ENCODE results near the gene MZB1.

Gene MZB1

DNA sequence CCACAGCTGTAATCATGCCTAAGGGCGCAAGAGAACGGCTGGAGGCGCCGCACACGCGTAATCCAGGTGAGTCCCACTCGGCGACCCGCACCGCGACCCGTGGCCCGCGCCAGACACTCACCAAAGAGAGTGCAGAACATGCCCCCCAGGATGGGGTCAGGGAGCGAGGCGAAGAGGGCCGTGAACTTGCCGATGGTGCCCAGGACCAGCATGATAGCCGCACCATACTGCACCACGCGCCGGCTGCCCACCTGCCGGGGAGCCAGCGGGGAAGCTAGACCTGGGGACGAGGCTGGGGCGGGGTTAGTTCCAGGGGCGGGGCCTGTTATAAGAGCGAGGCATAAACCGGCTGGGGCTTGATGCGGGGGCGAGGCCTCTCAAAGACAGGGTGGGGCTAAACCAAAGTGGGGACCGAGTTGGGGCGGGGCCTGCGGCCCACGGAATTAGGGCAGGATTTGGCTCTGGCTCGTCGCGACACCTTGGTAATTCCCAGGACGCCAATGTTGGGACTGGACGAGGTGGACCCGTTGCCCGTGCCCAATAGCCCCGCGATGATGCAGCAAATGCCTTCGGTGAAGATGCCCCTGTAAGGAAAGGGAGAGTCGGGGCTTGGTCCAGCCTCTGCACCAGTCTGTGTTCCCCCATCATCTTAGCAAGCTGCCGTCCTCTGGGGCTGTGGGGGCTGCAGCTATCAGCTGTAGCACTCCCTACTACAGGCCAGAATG is 11.4 kb downstream of the MZB1 start:
- no CpG with 5 or more reads among the region's 47 CpGs for WGBS, 2 donors (ENCODE audit: extremely low coverage in 2 of 2, insufficient read length in 2 of 2, insufficient replicate concordance in 1 of 2)
- H3K4me1 ChIP-seq (ENCODE audit: control insufficient read depth in 2 of 2, insufficient read depth in 1 of 2, low read depth in 1 of 2, low read length in 2 of 2), result peaks cover 0 to 2% of the 10 kb centered on the region in 2 donors

GRCh38 chr5:139377226-139377625 is 12.5 kb downstream of the MZB1 start:
- Histone ChIP-seq H3K27ac (replicated peaks; ENCODE audit: low read length) (no peak overlapping the region), H3K79me1 (ENCODE audit: low read depth, low read length) (peaks cover 8% of the 10 kb centered on the region), H3K18ac (ENCODE audit: low read length) (no peak overlapping the region), H2BK5ac (ENCODE audit: low read length) (no peak overlapping the region), H3K14ac (ENCODE audit: low read length) (no peak overlapping the region), H4K8ac (ENCODE audit: low read depth, low read length) (no peak overlapping the region), H2BK120ac (ENCODE audit: low read depth, low read length) (no peak overlapping the region), H3K36me3 (replicated peaks in 1 of 2; ENCODE audit: control insufficient read depth in 2 of 2, insufficient read depth in 2 of 2, low read length in 2 of 2) (peaks cover 6 to 16% of the 10 kb centered on the region in 2 donors), H2AFZ (ENCODE audit: low read length) (no peak overlapping the region), H3K23ac (ENCODE audit: low read depth, low read length, poor library complexity) (no peak overlapping the region), H3K4me2 (ENCODE audit: insufficient read depth, low read length, poor library complexity, severe bottlenecking) (no peak overlapping the region), H3K4me1 (ENCODE audit: control insufficient read depth in 2 of 2, insufficient read depth in 1 of 2, low read depth in 1 of 2, low read length in 2 of 2) (peaks cover 0 to 2% of the 10 kb centered on the region in 2 donors), H3K4me3 (ENCODE audit: low read length in 2 of 2) (no peak overlapping the region), H2AK5ac (ENCODE audit: low read depth, low read length) (no peak overlapping the region), H2BK15ac (ENCODE audit: low read length) (no peak overlapping the region), H3K9ac (ENCODE audit: low read depth, low read length, poor library complexity) (no peak overlapping the region), H3K4ac (ENCODE audit: low read length) (no peak overlapping the region), H3K9me3 (replicated peaks in 1 of 2; ENCODE audit: control insufficient read depth in 2 of 2, insufficient read depth in 1 of 2, low read depth in 1 of 2, low read length in 2 of 2) (peaks cover 0 to 3% of the 10 kb centered on the region in 2 donors), H4K91ac (ENCODE audit: low read depth, low read length, poor library complexity) (no peak overlapping the region), H3K27me3 (ENCODE audit: control insufficient read depth in 3 of 3, insufficient read depth in 3 of 3, low read depth in 1 of 3, low read length in 3 of 3) (no peaks in the 10 kb centered on the region), H2BK12ac (ENCODE audit: low read length) (no peak overlapping the region)
- WGBS, 2 donors (ENCODE audit: extremely low coverage in 2 of 2, insufficient read length in 2 of 2, insufficient replicate concordance in 1 of 2), result no CpG with 5 or more reads among the region's 3 CpGs
- DNase-seq (ENCODE audit: low spot score), result no peak

More for the DNA sequence above, 11.4 kb downstream of the MZB1 start:
- Histone ChIP-seq H2BK12ac (ENCODE audit: low read length) (no peak overlapping the region), H3K27ac (replicated peaks; ENCODE audit: low read length) (no peak overlapping the region), H2BK120ac (ENCODE audit: low read depth, low read length) (no peak overlapping the region), H4K91ac (ENCODE audit: low read depth, low read length, poor library complexity) (no peak overlapping the region), H3K36me3 (replicated peaks in 1 of 2; ENCODE audit: control insufficient read depth in 2 of 2, insufficient read depth in 2 of 2, low read length in 2 of 2) (peaks cover 6 to 8% of the 10 kb centered on the region in 2 donors), H3K9me3 (replicated peaks in 1 of 2; ENCODE audit: control insufficient read depth in 2 of 2, insufficient read depth in 1 of 2, low read depth in 1 of 2, low read length in 2 of 2) (peaks cover 0 to 3% of the 10 kb centered on the region in 2 donors), H3K18ac (ENCODE audit: low read length) (no peak overlapping the region), H3K4me3 (ENCODE audit: low read length in 2 of 2) (no peak overlapping the region), H3K4me2 (ENCODE audit: insufficient read depth, low read length, poor library complexity, severe bottlenecking) (no peak overlapping the region), H3K14ac (ENCODE audit: low read length) (no peak overlapping the region), H2BK5ac (ENCODE audit: low read length) (no peak overlapping the region), H3K9ac (ENCODE audit: low read depth, low read length, poor library complexity) (no peak overlapping the region), H4K8ac (ENCODE audit: low read depth, low read length) (no peak overlapping the region), H3K4ac (ENCODE audit: low read length) (no peak overlapping the region), H2AFZ (ENCODE audit: low read length) (no peak overlapping the region), H3K27me3 (ENCODE audit: control insufficient read depth in 3 of 3, insufficient read depth in 3 of 3, low read depth in 1 of 3, low read length in 3 of 3) (no peaks in the 10 kb centered on the region), H3K79me1 (ENCODE audit: low read depth, low read length) (peaks cover 8% of the 10 kb centered on the region), H2AK5ac (ENCODE audit: low read depth, low read length) (no peak overlapping the region), H2BK15ac (ENCODE audit: low read length) (no peak overlapping the region), H3K23ac (ENCODE audit: low read depth, low read length, poor library complexity) (peak overlapping the region; percentile 17)
- no peak for DNase-seq (ENCODE audit: low spot score)

DNA sequence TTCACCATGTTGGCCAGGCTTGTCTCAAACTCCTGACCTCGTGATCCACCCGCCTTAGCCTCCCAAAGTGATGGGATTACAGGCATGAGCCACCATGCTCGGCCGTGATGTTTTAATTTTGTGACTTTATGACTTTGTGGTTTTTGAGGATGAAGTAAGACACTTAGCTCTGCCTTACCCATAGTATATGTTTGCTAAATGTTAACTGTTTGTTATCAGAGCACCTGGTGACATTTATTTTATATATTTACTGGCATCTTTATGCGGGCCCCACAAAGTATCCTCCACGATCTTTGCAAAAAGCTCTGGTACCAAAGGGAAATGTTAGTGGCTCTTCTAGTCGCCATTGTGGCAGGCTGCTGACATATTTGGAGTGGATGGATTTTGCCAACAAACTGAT is 13.3 kb downstream of the MZB1 start:
- Histone ChIP-seq H2BK5ac (ENCODE audit: low read length) (no peak overlapping the region), H3K9ac (ENCODE audit: low read depth, low read length, poor library complexity) (no peak overlapping the region), H3K4ac (ENCODE audit: low read length) (no peak overlapping the region), H4K91ac (ENCODE audit: low read depth, low read length, poor library complexity) (no peak overlapping the region), H3K27me3 (ENCODE audit: control insufficient read depth in 3 of 3, insufficient read depth in 3 of 3, low read depth in 1 of 3, low read length in 3 of 3) (no peaks in the 10 kb centered on the region), H2AK5ac (ENCODE audit: low read depth, low read length) (no peak overlapping the region), H3K79me1 (ENCODE audit: low read depth, low read length) (peaks cover 6% of the 10 kb centered on the region), H3K9me3 (replicated peaks in 1 of 2; ENCODE audit: control insufficient read depth in 2 of 2, insufficient read depth in 1 of 2, low read depth in 1 of 2, low read length in 2 of 2) (peaks cover 0 to 3% of the 10 kb centered on the region in 2 donors), H3K4me3 (ENCODE audit: low read length in 2 of 2) (no peak overlapping the region), H3K4me1 (ENCODE audit: control insufficient read depth in 2 of 2, insufficient read depth in 1 of 2, low read depth in 1 of 2, low read length in 2 of 2) (peaks cover 0 to 2% of the 10 kb centered on the region in 2 donors), H3K27ac (replicated peaks; ENCODE audit: low read length) (no peak overlapping the region), H3K18ac (ENCODE audit: low read length) (no peak overlapping the region), H2BK120ac (ENCODE audit: low read depth, low read length) (no peak overlapping the region), H3K4me2 (ENCODE audit: insufficient read depth, low read length, poor library complexity, severe bottlenecking) (no peak overlapping the region), H3K36me3 (replicated peaks in 1 of 2; ENCODE audit: control insufficient read depth in 2 of 2, insufficient read depth in 2 of 2, low read length in 2 of 2) (peaks cover 13 to 25% of the 10 kb centered on the region in 2 donors), H4K8ac (ENCODE audit: low read depth, low read length) (no peak overlapping the region), H3K14ac (ENCODE audit: low read length) (no peak overlapping the region), H2BK15ac (ENCODE audit: low read length) (no peak overlapping the region), H2BK12ac (ENCODE audit: low read length) (no peak overlapping the region), H3K23ac (ENCODE audit: low read depth, low read length, poor library complexity) (no peak overlapping the region), H2AFZ (ENCODE audit: low read length) (no peak overlapping the region)
- no CpG with 5 or more reads among the region's 7 CpGs for WGBS, 2 donors (ENCODE audit: extremely low coverage in 2 of 2, insufficient read length in 2 of 2, insufficient replicate concordance in 1 of 2)
- DNase-seq (ENCODE audit: low spot score), result no peak

DNA sequence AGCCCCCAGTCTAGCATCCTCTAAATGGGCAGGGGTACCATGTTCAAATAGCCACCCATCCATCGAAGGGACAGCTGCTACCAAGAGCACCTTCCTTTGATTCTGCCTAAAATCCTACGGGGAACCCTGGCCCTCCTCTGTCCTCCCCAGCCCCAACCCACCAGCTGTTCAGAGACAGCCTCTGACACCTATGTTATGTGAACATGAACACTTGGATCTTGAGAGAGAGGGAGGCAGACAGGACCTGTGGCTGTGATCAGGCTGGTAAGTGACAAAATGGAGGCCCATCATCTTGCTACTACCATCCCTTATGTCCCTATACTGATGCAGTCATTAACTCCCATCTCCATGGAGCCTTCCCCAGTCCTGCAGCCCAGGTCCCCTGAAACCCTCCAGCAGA is 14.8 kb downstream of the MZB1 start:
- Histone ChIP-seq H3K23ac (ENCODE audit: low read depth, low read length, poor library complexity) (no peak overlapping the region), H4K91ac (ENCODE audit: low read depth, low read length, poor library complexity) (no peak overlapping the region), H3K9me3 (replicated peaks in 1 of 2; ENCODE audit: control insufficient read depth in 2 of 2, insufficient read depth in 1 of 2, low read depth in 1 of 2, low read length in 2 of 2) (peaks cover 0 to 3% of the 10 kb centered on the region in 2 donors), H3K36me3 (replicated peaks in 1 of 2; ENCODE audit: control insufficient read depth in 2 of 2, insufficient read depth in 2 of 2, low read length in 2 of 2) (peaks cover 17 to 37% of the 10 kb centered on the region in 2 donors), H3K4me2 (ENCODE audit: insufficient read depth, low read length, poor library complexity, severe bottlenecking) (no peak overlapping the region), H3K18ac (ENCODE audit: low read length) (no peak overlapping the region), H4K8ac (ENCODE audit: low read depth, low read length) (no peak overlapping the region), H2BK12ac (ENCODE audit: low read length) (no peak overlapping the region), H3K4ac (ENCODE audit: low read length) (no peak overlapping the region), H2AK5ac (ENCODE audit: low read depth, low read length) (no peak overlapping the region), H3K27ac (replicated peaks; ENCODE audit: low read length) (no peak overlapping the region), H3K27me3 (ENCODE audit: control insufficient read depth in 3 of 3, insufficient read depth in 3 of 3, low read depth in 1 of 3, low read length in 3 of 3) (no peaks in the 10 kb centered on the region), H3K79me1 (ENCODE audit: low read depth, low read length) (peaks cover 6% of the 10 kb centered on the region), H2BK120ac (ENCODE audit: low read depth, low read length) (no peak overlapping the region), H3K4me1 (ENCODE audit: control insufficient read depth in 2 of 2, insufficient read depth in 1 of 2, low read depth in 1 of 2, low read length in 2 of 2) (no peaks in the 10 kb centered on the region), H3K9ac (ENCODE audit: low read depth, low read length, poor library complexity) (no peak overlapping the region), H2BK15ac (ENCODE audit: low read length) (no peak overlapping the region), H3K14ac (ENCODE audit: low read length) (no peak overlapping the region), H2AFZ (ENCODE audit: low read length) (no peak overlapping the region), H3K4me3 (ENCODE audit: low read length in 2 of 2) (no peak overlapping the region), H2BK5ac (ENCODE audit: low read length) (no peak overlapping the region)
- DNase-seq (ENCODE audit: low spot score), result no peak
- no CpG with 5 or more reads among the region's 2 CpGs for WGBS, 2 donors (ENCODE audit: extremely low coverage in 2 of 2, insufficient read length in 2 of 2, insufficient replicate concordance in 1 of 2)
